ENCODE measurements around the gene MMP23B.
A peak's percentile ranks its signal among the peaks of the same experiment; 100 is the strongest.

MMP23B gene

DNA sequence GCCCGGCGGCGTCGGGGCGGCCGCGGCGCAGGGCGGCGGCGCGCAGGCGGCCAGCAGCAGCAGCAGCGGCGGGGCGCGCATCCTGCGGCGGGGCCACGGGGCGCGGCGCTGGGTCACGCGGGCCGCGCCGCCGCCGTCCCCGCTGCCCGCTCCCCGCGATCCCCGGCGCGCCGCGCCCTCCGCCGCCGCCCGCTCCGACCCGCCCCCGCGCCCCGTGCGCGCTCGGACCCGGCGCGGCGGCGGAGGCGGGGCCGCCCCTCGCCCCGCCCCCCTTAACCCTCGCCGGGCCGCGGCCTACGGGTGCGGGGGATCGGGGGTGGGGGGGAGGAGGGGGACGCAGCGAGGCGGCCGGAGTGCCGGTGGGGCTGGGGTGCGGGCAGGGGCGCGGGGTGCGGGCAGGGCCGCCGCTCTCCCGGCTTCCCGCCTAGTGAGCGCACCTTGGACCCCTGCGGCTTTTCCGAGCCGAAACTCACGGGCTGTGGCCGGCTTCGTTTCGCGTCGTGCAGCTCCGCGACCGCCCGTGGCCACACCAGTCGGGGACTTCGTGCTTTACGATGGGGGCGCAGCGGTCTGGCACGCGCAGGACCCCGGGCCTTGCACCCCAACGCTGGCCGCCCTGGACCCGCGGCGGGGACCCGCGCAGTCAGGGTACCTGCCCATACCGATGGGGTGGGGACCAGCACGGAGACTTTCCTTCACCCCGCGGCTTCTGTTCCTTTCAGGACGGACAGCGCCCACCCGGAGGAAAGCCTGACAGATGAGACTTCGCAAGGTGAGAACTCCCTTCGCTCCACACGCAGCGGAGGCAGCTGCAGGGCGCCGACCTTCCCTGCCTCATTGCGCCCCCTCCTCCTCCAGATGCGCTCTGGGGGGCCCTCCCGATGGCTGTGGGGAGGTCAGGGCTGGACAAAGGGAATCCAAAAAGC, 31.8 kb upstream of the MMP23B start, which contains the start of gene FNDC10:
TSS of gene FNDC10 (minus strand) at position 201 of the 926 bp plus-strand sequence. CDS start at position 81, 120 bp downstream.
- TF ChIP-seq, protein P1, sequence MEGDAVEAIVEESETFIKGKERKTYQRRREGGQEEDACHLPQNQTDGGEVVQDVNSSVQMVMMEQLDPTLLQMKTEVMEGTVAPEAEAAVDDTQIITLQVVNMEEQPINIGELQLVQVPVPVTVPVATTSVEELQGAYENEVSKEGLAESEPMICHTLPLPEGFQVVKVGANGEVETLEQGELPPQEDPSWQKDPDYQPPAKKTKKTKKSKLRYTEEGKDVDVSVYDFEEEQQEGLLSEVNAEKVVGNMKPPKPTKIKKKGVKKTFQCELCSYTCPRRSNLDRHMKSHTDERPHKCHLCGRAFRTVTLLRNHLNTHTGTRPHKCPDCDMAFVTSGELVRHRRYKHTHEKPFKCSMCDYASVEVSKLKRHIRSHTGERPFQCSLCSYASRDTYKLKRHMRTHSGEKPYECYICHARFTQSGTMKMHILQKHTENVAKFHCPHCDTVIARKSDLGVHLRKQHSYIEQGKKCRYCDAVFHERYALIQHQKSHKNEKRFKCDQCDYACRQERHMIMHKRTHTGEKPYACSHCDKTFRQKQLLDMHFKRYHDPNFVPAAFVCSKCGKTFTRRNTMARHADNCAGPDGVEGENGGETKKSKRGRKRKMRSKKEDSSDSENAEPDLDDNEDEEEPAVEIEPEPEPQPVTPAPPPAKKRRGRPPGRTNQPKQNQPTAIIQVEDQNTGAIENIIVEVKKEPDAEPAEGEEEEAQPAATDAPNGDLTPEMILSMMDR (IDR thresholded peaks at IDR 0.05; ENCODE audit: low read depth, low read length) = no peak
- no peak for DNase-seq (ENCODE audit: low read depth, low spot score)
- peak within 1 kb of the TSS; percentile 20 for H3K4me3 ChIP-seq (ENCODE audit: low read depth, low read length)
- in situ Hi-C loops (cut with HindIII; ENCODE audit: low sequenced_read_pairs) = no loop called here

DNA sequence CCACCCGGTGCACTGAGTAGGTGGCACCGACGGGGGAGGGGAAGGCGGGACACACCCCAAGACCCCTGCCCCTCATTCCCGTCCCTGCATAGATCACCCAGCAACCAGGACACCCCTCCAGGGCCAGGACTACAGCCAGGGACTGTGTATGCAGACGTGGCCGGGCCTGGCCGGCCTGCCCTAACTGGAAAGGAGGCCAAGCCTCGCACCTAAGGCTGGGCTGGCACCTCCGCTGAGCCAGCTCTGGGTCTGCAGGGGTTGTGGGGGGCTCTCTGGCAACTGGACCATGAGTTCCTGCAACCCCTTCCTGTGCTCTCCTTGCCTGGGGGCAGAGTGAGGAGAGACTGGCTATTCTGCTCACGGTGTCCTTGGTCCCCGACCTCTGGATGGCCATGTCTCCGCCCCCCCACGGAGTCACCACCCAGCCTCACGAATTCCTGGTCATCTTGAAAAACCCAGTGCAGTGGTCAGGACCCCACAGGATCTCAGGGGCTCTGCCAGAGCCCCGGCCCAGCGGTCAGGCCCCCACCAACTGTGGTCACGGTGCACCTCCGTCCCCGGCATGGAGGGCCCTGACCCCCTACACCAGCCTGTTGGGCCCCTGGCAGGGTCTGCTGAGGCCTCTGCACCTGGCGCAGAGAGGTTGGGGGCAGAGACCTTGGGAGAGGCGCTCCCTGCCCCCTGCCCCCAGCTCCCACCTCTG, 31.0 kb upstream of the MMP23B start:
- no peak for DNase-seq (ENCODE audit: low read depth, low spot score)

DNA sequence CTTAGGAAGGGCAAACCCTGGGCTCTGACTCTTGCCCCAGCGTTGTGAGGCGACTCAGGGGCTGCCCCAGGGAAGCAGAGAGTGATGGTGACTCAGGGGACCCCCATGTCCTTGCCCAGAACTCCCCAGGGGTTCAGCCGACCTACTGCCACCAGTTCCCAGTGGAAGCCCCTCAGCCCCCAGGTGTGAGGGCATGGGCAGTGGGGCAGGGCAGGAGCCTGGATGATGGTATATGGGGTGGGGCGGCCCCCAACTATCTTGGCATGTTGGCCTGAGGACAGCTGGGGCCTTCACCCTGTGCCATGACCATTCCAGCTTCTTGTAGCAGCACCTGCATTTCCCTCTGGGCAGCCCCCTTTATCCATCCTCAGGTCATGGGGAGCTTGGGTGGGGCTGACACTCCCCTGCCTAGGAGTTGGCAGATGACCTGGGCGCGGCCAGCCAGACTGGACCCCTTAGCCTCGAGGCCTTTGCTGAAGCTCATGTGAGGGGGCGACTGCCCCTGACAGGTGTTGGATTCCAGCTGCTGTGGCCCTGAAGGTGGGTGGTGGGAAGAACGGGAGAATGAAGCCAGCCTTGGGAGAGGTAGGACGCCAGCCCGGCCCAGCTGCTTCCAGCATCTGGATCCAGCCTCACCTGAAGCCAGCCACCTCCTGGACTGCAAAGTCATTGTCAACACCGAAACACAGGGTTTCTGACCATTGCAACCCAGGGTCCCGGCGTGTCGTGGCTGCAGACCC, 30.2 kb upstream of the MMP23B start:
- TF ChIP-seq, protein P1 (IDR thresholded peaks at IDR 0.05; ENCODE audit: low read depth, low read length) = no peak
- DNase-seq (ENCODE audit: low read depth, low spot score) = no peak
- H3K4me3 ChIP-seq (ENCODE audit: low read depth, low read length) = no peak overlapping the region
- in situ Hi-C loops (cut with HindIII; ENCODE audit: low sequenced_read_pairs) = no loop called here

More for the DNA sequence above, 31.0 kb upstream of the MMP23B start:
- in situ Hi-C loops (cut with HindIII; ENCODE audit: low sequenced_read_pairs) = no loop called here
- TF ChIP-seq, protein P1 (IDR thresholded peaks at IDR 0.05; ENCODE audit: low read depth, low read length) = no peak
- H3K4me3 ChIP-seq (ENCODE audit: low read depth, low read length) = no peak overlapping the region

GRCh38 chr1:1602304-1602967, 29.5 kb upstream of the MMP23B start:
- in situ Hi-C loops (cut with HindIII; ENCODE audit: low sequenced_read_pairs) = no loop called here
- no peak overlapping the region for H3K4me3 ChIP-seq (ENCODE audit: low read depth, low read length)
- TF ChIP-seq, protein P1 (IDR thresholded peaks at IDR 0.05; ENCODE audit: low read depth, low read length) = no peak
- no peak for DNase-seq (ENCODE audit: low read depth, low spot score)

- in situ Hi-C loops (cut with HindIII; ENCODE audit: low sequenced_read_pairs) = no loop called here
- no peak for DNase-seq (ENCODE audit: low read depth, low spot score)
- TF ChIP-seq, protein P1 (IDR thresholded peaks at IDR 0.05; ENCODE audit: low read depth, low read length) = no peak
- no peak overlapping the region for H3K4me3 ChIP-seq (ENCODE audit: low read depth, low read length)
Measured at GRCh38 chr1:1602968-1603506, 28.9 kb upstream of the MMP23B start.
